DND-41 (cell line): ENCODE measurements around the gene TWF1.

Experiments used
- EZH2 ChIP-seq: IDR thresholded peaks from 3 replicates; pipeline ENCODE4 v1.6.1; 2012; ENCODE audit warnings: borderline replicate concordance, low read depth, mild to moderate bottlenecking, moderate library complexity, low read length, inconsistent platforms; ENCODE audit not compliant: severe bottlenecking
- TF ChIP-seq, protein P1 (sequence below): IDR thresholded peaks from 2 replicates; pipeline ENCODE4 v1.5.1; 2012; ENCODE audit warnings: borderline replicate concordance, low read length, moderate library complexity, mild to moderate bottlenecking; ENCODE audit not compliant: poor library complexity, severe bottlenecking; ENCODE audit errors: extremely low read depth

- TF ChIP-seq EZH2, result no peak
- TF ChIP-seq, protein P1, sequence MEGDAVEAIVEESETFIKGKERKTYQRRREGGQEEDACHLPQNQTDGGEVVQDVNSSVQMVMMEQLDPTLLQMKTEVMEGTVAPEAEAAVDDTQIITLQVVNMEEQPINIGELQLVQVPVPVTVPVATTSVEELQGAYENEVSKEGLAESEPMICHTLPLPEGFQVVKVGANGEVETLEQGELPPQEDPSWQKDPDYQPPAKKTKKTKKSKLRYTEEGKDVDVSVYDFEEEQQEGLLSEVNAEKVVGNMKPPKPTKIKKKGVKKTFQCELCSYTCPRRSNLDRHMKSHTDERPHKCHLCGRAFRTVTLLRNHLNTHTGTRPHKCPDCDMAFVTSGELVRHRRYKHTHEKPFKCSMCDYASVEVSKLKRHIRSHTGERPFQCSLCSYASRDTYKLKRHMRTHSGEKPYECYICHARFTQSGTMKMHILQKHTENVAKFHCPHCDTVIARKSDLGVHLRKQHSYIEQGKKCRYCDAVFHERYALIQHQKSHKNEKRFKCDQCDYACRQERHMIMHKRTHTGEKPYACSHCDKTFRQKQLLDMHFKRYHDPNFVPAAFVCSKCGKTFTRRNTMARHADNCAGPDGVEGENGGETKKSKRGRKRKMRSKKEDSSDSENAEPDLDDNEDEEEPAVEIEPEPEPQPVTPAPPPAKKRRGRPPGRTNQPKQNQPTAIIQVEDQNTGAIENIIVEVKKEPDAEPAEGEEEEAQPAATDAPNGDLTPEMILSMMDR, result no peak
Measured at GRCh38 chr12:43760396-43760795, 45.7 kb downstream of the TWF1 start.
